ENCODE results near the gene GLI3.

The GLI3 gene

GRCh38 chr7:41998041-41998440, 239.0 kb downstream of the GLI3 start:
- DNase-seq (ENCODE audit: low spot score), result no peak

GRCh38 chr7:41997151-41997550, 239.9 kb downstream of the GLI3 start:
- no peak for DNase-seq (ENCODE audit: low spot score)

DNA sequence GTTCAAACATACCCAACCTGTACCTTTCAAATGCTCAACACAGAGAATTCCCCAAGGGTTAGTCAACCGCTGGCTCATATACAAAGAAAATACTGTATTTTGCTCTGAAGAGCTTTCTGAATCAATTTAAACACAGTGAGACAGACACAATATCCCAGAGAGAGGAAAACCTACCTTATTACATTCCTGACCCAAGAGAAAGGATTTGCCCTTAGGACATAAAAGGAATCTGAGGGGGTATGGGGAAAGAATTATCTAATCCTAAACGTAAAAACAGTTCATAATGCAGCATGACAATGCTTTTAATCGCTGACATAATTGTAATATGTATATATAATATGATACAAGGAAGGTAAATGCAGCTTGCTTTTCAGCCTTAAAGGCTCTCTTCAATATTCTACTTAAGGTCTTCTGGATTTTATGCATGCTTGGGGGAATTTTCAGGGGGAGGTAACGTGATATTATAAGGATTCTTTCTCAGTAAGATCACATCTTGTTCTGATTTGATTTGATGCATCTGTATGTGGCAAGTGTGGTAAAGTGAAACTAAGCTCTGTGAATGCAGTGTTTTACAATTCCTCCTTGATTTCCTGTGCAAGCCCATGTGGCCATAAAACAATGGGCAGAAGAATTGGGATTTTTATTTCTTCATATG, 240.5 kb downstream of the GLI3 start:
- peak; percentile 52 for DNase-seq (ENCODE audit: low spot score)

DNA sequence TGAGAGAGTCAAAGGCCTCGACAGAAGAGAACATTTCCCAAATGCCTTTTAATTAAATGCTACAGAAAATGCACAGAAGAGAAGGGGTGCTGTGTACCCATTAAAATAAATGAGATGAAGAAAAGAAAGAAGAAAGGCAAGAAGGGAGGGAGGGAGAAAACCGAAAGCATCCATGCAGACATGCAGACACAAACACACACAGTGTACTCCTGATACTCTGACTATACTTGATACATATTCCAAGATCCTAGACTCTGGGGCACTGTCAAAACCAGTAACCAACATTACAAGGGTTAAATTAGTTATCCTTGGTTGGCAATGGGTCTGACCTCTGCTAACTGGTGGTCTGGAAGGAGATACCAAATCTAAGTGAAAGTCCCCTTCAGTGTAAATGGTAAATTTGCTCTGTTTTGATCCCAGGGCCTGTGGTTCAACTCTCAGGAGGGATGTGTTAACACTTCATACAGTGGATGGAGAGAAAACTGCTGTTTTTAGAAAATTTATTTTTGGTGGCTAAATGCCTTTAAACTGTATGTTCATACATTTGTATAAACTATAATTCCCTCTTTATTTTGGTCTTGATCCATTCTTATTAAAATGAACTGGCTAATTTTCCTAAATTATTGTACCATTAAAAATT, 241.3 kb downstream of the GLI3 start:
- DNase-seq (ENCODE audit: low spot score), result no peak

- peak; percentile 27 for DNase-seq (ENCODE audit: low spot score)
These were observed 242.3 kb downstream of the GLI3 start for GRCh38 chr7:41994746-41995110.

- no peak for DNase-seq (ENCODE audit: low spot score)
These were observed 242.8 kb downstream of the GLI3 start for GRCh38 chr7:41994036-41994745.

GRCh38 chr7:41992881-41993867, 243.8 kb downstream of the GLI3 start:
- no peak for DNase-seq (ENCODE audit: low spot score)

- peak; percentile 72 for DNase-seq (ENCODE audit: low spot score)
These were observed 252.1 kb downstream of the GLI3 start for GRCh38 chr7:41984888-41985287.

- DNase-seq (ENCODE audit: low spot score), result no peak
These were observed 255.7 kb downstream of the GLI3 start for GRCh38 chr7:41981046-41982040.

- DNase-seq (ENCODE audit: low spot score), result peak; percentile 39
These were observed 257.1 kb downstream of the GLI3 start for GRCh38 chr7:41979834-41980307.

- no peak for DNase-seq (ENCODE audit: low spot score)
These were observed 258.2 kb downstream of the GLI3 start for GRCh38 chr7:41978858-41979257.

GRCh38 chr7:41977661-41978060, 259.3 kb downstream of the GLI3 start:
- no peak for DNase-seq (ENCODE audit: low spot score)

DNA sequence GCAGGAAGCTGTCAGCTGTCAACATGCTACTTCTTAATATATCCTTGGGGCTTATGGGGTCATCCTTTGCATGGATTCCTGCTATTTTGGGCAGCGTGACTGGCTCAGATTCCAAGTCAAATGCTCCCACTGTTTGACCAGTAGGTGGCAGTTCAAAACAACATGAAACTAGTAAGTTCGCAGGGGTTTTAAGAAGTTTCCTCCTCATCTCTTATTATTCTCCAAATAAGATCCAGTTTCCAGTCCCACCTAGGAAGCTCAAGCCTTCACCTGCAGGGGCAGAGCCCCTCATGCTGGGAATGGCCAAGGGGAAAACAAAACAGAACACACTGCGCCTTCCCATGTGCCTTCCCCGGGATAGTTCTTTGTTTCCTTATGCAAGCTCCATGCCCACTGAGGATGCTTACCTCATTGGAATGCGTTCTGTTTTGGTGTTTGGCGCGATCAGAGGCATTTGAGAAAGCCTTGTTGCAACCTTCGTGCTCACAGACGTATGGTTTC, 259.8 kb downstream of the GLI3 start:
- DNase-seq (ENCODE audit: low spot score), result peak; percentile 55

DNA sequence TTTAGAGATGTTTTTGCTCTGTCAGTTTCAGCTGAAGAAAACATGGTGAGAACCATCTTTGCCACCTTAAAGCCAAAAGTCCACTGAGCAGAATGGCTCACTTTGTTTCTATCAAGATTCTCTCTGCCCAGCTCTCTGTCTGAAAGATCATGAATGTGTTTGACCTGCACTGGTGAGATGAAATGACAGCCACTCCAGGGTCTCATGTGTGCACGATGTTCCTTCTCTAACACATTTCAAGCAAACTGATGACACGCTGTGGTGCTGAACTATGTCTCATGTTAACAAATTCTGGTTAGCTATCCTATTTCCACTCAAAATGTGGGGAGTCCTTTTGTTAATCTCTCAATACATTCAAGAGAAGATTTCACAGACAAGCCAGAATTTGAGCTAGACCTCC, 260.6 kb downstream of the GLI3 start:
- DNase-seq (ENCODE audit: low spot score), result no peak

GRCh38 chr7:41975849-41976248, 261.2 kb downstream of the GLI3 start:
- no peak for DNase-seq (ENCODE audit: low spot score)

- DNase-seq (ENCODE audit: low spot score), result no peak
These were observed 262.0 kb downstream of the GLI3 start for GRCh38 chr7:41974870-41975557.

GRCh38 chr7:41973202-41973730, 263.7 kb downstream of the GLI3 start:
- no peak for DNase-seq (ENCODE audit: low spot score)

DNA sequence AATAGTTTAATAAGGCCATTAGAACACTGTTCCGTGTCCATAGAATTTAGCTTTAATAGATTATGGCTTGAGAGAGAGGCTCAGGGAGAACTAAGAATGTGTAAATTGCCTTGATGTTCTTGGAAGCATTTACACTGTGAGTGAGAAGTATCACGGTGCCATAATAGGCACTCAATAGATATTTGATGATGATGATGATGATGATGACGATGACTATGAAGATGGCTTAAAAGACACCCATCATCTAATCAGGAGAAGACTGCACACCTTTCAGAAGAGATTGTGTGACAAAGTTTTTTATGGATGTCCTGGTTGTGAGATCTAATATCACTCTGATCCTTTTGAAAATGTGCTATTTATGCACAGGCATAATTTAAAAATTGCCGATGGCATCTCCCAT, 264.2 kb downstream of the GLI3 start:
- DNase-seq (ENCODE audit: low spot score), result no peak

DNA sequence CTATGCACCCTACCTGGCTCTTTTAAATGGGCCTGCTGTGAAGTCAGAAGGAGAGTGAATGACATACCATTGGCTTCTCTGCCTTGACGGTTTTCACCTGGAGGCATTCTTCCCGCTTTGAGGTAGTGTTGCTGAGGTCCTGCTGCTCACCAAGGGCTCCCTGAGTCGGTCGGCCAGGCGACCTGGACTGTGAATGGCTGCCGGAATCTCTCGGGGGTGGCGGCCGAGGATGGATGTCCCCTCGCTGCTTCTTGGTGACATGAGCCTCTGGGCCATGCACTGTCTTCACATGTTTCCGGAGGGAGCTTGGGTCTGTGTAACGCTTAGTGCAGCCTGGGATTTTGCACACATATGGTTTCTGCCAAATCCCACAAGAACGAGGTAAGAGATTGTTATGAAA, 264.7 kb downstream of the GLI3 start:
- DNase-seq (ENCODE audit: low spot score), result no peak

Measured in AG20443 (cell line).